Raji (cell line): ENCODE data around the gene GEMIN5.

Experiments used
- POLR2A ChIP-seq: IDR thresholded peaks from 2 replicates; pipeline ENCODE4 v1.6.1; 2011; ENCODE audit warnings: low read depth, low read length, control low read depth; ENCODE audit not compliant: insufficient read depth

The GEMIN5 gene

DNA sequence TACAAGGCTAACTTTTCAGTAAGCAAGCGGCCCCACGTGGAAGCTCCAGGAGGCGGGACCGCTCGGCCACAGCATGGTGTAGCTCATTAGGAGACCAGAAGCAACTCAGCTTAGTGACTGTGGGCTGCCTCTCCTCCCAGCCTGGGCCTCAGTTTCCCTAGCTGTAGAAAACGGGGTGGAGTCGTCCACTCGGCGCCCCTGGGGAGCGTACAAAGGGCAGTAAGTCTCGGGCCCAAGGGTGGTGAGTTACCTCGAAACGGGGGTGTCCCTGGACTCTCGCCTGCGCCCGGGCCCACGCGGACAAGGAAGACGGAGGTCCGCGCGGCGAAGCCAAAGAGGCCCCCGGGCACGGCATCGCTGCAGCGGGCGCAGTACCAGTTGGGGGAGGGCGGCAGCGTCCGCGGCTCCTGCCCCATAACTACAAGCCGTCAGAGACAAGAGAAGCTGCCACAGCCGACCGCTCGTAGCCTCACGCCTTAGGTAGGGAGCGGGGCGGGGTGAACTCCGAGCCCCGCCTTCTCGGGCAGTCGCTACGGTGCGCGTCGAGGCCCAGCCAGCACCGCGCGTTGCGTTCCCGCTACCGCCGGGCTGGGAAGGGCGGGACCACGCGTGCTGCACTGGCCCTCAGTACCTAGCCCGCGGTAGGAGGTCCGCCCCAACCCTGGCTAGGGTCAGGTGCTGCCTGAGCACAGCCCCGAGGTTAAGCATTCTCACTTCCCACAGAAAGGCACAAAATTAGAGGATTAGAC, at the start of gene GEMIN5:
Gene GEMIN5 (minus strand): TSS at position 494 of the 749 bp plus-strand sequence. CDS start 78 bp downstream, at position 416.
- TF ChIP-seq POLR2A: peak; percentile 95

- TF ChIP-seq POLR2A: no peak
Measured at GRCh38 chr5:154986151-154986550, 48.1 kb upstream of the GEMIN5 start.

GRCh38 chr5:154984946-154985516, 47.0 kb upstream of the GEMIN5 start:
- no peak for TF ChIP-seq POLR2A

DNA sequence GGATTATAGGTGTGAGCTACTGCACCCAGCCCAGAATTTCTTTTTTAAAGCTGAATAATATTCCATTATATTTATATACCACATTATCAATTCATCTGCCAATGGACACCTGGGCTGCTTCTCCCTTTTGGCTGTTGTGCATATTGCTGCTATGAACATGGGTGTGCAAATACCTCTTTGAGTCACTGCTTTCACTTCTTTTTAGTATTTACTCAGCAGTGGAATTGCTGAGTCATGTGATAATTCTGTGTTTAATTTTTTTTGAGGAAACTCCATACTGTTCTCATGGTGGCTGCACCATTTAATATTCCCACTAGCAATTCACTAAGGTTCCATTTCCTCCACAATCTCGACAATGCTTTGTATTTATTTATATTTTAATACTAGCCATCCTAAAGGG, 39.4 kb upstream of the GEMIN5 start:
- TF ChIP-seq POLR2A: no peak

GRCh38 chr5:154972476-154973080, 34.6 kb upstream of the GEMIN5 start:
- no peak for TF ChIP-seq POLR2A

- no peak for TF ChIP-seq POLR2A
Measured at GRCh38 chr5:154971501-154971900, 33.5 kb upstream of the GEMIN5 start.

GRCh38 chr5:154970759-154971158, 32.7 kb upstream of the GEMIN5 start:
- TF ChIP-seq POLR2A: no peak

- TF ChIP-seq POLR2A: no peak
Measured at GRCh38 chr5:154968953-154969352, 30.9 kb upstream of the GEMIN5 start.

DNA sequence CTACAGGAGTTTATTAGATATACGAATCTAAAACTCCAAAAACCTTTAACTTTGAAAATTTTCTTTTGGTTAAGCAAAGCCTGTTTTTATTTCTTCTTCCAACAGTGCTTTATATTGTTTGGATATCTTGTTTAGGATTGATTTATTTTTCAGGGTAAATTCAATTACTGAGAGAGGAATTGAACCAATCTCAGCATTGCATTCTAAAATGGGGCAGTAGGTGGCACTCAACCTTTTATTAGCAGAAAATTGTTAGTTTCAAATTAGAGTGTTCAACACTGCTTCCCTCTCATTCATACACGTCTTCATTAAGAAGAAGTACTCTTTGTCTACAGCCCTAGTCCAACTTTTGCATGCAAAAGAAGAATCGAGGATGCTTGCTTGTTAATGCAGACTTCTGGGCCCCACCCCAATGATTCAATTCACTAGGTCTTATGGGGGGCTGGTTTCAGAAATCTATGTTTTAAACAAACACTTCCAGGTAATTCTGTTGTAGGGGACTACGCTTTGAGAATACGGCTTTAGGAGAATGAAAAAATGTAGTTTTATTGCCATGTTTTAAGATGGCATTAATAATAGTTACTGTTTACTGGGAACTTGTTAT, 29.5 kb upstream of the GEMIN5 start:
- TF ChIP-seq POLR2A: no peak

GRCh38 chr5:154966874-154967273, 28.9 kb upstream of the GEMIN5 start:
- TF ChIP-seq POLR2A: no peak

DNA sequence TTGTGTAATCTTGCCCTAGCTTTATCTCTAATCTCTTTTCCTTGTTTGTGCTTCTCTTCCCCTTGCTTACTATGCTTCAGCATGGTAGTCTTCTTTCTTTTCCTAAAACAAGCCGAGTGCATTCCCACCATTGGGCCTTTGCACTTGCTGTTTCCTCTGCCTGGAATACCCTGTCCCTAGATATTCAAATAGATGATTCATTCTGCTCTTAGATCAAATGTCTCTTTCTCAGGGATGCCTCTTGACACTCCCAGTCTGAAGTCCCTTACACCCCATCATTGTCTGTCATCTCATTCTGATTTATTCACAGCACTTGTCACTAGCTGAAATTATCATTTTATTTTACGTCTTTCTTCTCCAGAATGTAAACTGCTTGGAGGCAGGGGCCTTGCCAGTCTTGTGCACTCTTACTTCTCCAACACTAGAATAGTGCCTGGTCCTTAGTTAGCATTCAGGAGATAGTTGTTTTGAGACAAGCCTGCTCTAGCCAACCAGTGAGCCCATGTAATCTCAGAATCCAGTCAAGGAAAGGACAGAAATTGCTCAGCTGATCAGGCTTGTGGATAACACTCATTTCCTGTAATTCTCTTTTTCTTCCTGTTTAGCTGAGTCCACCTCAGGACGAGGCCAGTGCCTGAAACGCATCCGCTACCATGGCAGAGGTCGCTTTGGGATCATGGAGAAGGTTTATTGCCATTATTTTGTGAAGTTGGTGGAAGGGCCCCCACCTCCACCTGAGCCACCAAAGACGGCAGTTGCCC, 28.2 kb upstream of the GEMIN5 start:
- TF ChIP-seq POLR2A: no peak

GRCh38 chr5:154962494-154962893, 24.5 kb upstream of the GEMIN5 start:
- no peak for TF ChIP-seq POLR2A

GRCh38 chr5:154956712-154957111, 18.7 kb upstream of the GEMIN5 start:
- TF ChIP-seq POLR2A: no peak

- no peak for TF ChIP-seq POLR2A
Measured at GRCh38 chr5:154949781-154950180, 11.8 kb upstream of the GEMIN5 start.

- no peak for TF ChIP-seq POLR2A
Measured at GRCh38 chr5:154948313-154948712, 10.3 kb upstream of the GEMIN5 start.
